Measurements from ENCODE around the gene SND1. TPM values are rescaled to one million over a fixed set of nuclear protein-coding genes. Genes with fewer than 3 reads are reported as not detected.

The SND1 gene
- total RNA-seq, 1 donor from 2014 or later = 125 TPM

GRCh38 chr7:127713758-127714157, 61.8 kb downstream of the SND1 start:
- intact Hi-C loops (cut with DNase I) = no loop called here
- ATAC-seq (peak; percentile 56), DNase-seq (ENCODE audit: low spot score) (no peak)

GRCh38 chr7:127715272-127715671, 63.3 kb downstream of the SND1 start:
- DNase-seq (ENCODE audit: low spot score) = no peak
- no peak for ATAC-seq
- intact Hi-C loops (cut with DNase I) = no loop called here

- DNase-seq (ENCODE audit: low spot score) (no peak), ATAC-seq (no peak)
- intact Hi-C loops (cut with DNase I) = no loop called here
These were observed 63.9 kb downstream of the SND1 start for GRCh38 chr7:127715901-127716300.

GRCh38 chr7:127717502-127718339, 65.7 kb downstream of the SND1 start:
- intact Hi-C loops (cut with DNase I) = no loop called here
- DNase-seq (ENCODE audit: low spot score) (no peak), ATAC-seq (no peak)

- ATAC-seq = no peak
- intact Hi-C loops (cut with DNase I) = no loop called here
These were observed 66.3 kb downstream of the SND1 start for GRCh38 chr7:127718340-127718679.

GRCh38 chr7:127726476-127726875, 74.5 kb downstream of the SND1 start:
- intact Hi-C loops (cut with DNase I) = no loop called here
- no peak for DNase-seq (ENCODE audit: low spot score)
- ATAC-seq = no peak

More at GRCh38 chr7:127718340-127718679, 66.3 kb downstream of the SND1 start:
- DNase-seq (ENCODE audit: low spot score) = no peak

GRCh38 chr7:127730658-127731276, 78.8 kb downstream of the SND1 start:
- DNase-seq (ENCODE audit: low spot score) (no peak), ATAC-seq (no peak)
- intact Hi-C loops (cut with DNase I) = no loop called here

- ATAC-seq (no peak), DNase-seq (ENCODE audit: low spot score) (no peak)
- intact Hi-C loops (cut with DNase I) = no loop called here
These were observed 79.6 kb downstream of the SND1 start for GRCh38 chr7:127731431-127732080.

GRCh38 chr7:127732306-127732705, 80.3 kb downstream of the SND1 start:
- ATAC-seq = no peak
- no peak for DNase-seq (ENCODE audit: low spot score)
- intact Hi-C loops (cut with DNase I) = no loop called here

GRCh38 chr7:127733986-127734385, 82.0 kb downstream of the SND1 start:
- DNase-seq (ENCODE audit: low spot score) = no peak
- ATAC-seq = no peak
- intact Hi-C loops (cut with DNase I) = no loop called here

- no peak for DNase-seq (ENCODE audit: low spot score)
- intact Hi-C loops (cut with DNase I) = no loop called here
- ATAC-seq = no peak
These were observed 84.5 kb downstream of the SND1 start for GRCh38 chr7:127736511-127736910.

GRCh38 chr7:127738859-127739258, 86.9 kb downstream of the SND1 start:
- ATAC-seq (no peak), DNase-seq (ENCODE audit: low spot score) (no peak)
- intact Hi-C loops (cut with DNase I) = no loop called here

GRCh38 chr7:127741764-127742375, 89.9 kb downstream of the SND1 start:
- intact Hi-C loops (cut with DNase I) = no loop called here
- DNase-seq (ENCODE audit: low spot score) (no peak), ATAC-seq (no peak)

GRCh38 chr7:127745445-127745844, 93.5 kb downstream of the SND1 start:
- DNase-seq (ENCODE audit: low spot score) = no peak
- ATAC-seq = no peak
- intact Hi-C loops (cut with DNase I) = no loop called here

GRCh38 chr7:127751062-127751461, 99.1 kb downstream of the SND1 start:
- ATAC-seq = no peak
- DNase-seq (ENCODE audit: low spot score) = no peak
- intact Hi-C loops (cut with DNase I) = no loop called here

GRCh38 chr7:127751490-127752448, 99.8 kb downstream of the SND1 start:
- no peak for ATAC-seq
- no peak for DNase-seq (ENCODE audit: low spot score)
- intact Hi-C loops (cut with DNase I) = no loop called here

GRCh38 chr7:127752829-127753228, 100.8 kb downstream of the SND1 start:
- intact Hi-C loops (cut with DNase I) = no loop called here
- ATAC-seq (no peak), DNase-seq (ENCODE audit: low spot score) (no peak)

- ATAC-seq (peak; percentile 62), DNase-seq (ENCODE audit: low spot score) (no peak)
- intact Hi-C loops (cut with DNase I) = no loop called here
These were observed 102.5 kb downstream of the SND1 start for GRCh38 chr7:127754457-127754856.

- intact Hi-C loops (cut with DNase I) = no loop called here
- ATAC-seq (no peak), DNase-seq (ENCODE audit: low spot score) (no peak)
These were observed 103.5 kb downstream of the SND1 start for GRCh38 chr7:127755521-127755920.

All from sciatic nerve (tissue), 2 donors.